ENCODE results near the gene CYP2B6. TPM values are rescaled to one million over a fixed set of nuclear protein-coding genes. Genes with fewer than 3 reads are reported as not detected.
"Not testable (repeated sequence)": the region's sequence is repeated elsewhere in the genome, so short reads cannot be mapped to it uniquely, and the experiment has no call there.

CYP2B6 gene
- total RNA-seq, 2 experiments from 2014 or later: not detected

DNA sequence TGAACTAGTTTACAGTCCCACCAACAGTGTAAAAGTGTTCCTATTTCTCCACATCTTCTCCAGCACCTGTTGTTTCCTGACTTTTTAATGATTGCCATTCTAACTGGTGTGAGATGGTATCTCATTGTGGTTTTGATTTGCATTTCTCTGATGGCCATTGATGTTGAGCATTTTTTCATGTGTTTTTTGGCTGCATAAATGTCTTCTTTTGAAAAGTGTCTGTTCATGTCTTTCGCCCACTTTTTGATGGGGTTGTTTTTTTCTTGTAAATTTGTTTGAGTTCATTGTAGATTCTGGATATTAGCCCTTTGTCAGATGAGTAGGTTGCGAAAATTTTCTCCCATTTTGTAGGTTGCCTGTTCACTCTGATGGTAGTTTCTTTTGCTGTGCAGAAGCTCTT is 7.9 kb downstream of the CYP2B6 start:
- H3K4me1 Mint-ChIP-seq; H3K36me3 Mint-ChIP-seq; DNase-seq; CTCF ChIA-PET; ATAC-seq; H3K4me3 Mint-ChIP-seq; H3K27ac Mint-ChIP-seq; H3K9me3 Mint-ChIP-seq (ENCODE audit: low read depth): not testable (repeated sequence)
- peaks cover 12% of the 10 kb centered on the region for H3K27me3 Mint-ChIP-seq

DNA sequence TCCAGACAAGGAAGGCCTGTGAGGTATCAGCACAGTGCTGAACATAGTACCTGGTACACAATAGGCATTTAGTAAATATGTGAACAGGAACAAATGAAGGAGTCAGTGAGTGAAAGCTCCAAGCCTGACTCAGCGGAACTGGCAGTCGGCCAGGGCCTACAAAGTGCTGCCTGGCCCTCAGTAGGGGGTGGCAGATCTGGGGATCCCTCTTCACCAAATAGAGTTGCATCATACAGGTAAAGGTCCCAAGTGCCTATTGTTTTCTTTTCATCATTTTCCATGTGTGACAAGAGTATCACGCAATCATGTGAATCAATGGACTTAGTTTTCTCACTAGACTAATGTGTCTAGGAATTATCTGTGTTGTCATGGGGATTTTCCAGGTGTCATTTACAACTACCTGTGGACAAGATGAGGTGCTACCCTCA is 9.2 kb downstream of the CYP2B6 start:
- H3K4me1 Mint-ChIP-seq: peaks cover 3% of the 10 kb centered on the region
- H3K4me3 Mint-ChIP-seq: no peak overlapping the region
- ATAC-seq: no peak
- H3K9me3 Mint-ChIP-seq (ENCODE audit: low read depth): no peaks in the 10 kb centered on the region
- H3K36me3 Mint-ChIP-seq: no peaks in the 10 kb centered on the region
- CTCF ChIA-PET: no interaction called here
- no peak overlapping the region for H3K27ac Mint-ChIP-seq
- no peak for DNase-seq
- H3K27me3 Mint-ChIP-seq: peaks cover 14% of the 10 kb centered on the region

DNA sequence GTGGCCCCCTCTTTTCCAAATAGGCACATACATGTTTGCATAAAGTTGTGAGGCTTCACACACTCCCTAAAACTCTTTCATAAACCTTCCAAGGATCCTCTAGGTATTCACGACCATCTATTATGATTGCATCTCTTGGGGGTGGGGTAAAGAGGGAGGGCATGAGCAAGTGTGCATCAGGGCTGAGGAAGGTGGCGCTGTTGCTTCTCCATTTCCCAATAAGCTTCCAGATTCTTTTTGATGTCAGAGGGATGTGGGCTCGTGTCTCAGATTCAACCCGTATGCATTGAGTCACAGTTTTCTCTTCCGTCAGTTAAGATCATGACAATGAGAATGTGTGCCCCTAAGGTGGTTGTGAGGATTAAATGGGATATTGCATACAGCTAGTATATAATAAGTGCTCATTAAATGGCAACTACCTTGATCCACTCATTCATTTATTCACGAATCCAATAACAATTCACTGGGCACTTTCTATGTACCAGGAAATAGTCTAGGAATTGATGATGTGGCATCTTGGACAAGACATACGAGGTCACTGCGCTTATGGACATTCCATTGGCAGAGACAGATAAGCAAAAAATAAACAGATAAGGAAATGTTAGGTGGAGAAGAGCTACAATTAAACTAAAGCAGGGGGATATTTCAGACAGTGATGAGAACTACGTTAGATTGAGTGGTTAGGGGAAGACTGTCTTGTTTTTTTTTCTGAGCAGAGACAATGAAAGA is 10.3 kb downstream of the CYP2B6 start:
- no peaks in the 10 kb centered on the region for H3K36me3 Mint-ChIP-seq
- no peak overlapping the region for H3K4me3 Mint-ChIP-seq
- peaks cover 12% of the 10 kb centered on the region for H3K27me3 Mint-ChIP-seq
- CTCF ChIA-PET: no interaction called here
- H3K9me3 Mint-ChIP-seq (ENCODE audit: low read depth): no peaks in the 10 kb centered on the region
- DNase-seq (no peak), ATAC-seq (no peak)
- no peak overlapping the region for H3K27ac Mint-ChIP-seq
- H3K4me1 Mint-ChIP-seq: peaks cover 3% of the 10 kb centered on the region

DNA sequence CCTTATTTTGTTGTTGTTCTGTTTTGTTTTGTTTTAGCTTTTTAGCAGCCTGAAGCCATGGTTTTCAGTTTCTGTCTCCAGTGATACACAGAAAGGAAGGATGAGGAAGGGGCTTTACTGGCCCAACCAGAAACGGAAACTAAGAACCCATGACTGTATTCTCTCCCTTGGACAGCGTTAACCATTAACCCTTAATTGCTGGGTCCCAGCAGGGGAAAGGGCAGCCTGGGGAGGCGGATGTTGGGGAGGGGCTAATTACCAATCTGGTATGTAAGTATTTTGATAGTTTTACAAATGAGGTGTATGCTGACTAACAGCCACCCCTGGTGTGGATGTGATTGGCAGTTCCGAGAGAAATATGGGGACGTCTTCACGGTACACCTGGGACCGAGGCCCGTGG is 12.6 kb downstream of the CYP2B6 start:
- CTCF ChIA-PET: interaction anchor here (1.0 kb wide), 1 partner anchor 29 kb away, joined by 3 read pairs; no protein-coding TSS in a partner anchor
- ATAC-seq, H3K4me3 Mint-ChIP-seq: not testable (repeated sequence)

DNA sequence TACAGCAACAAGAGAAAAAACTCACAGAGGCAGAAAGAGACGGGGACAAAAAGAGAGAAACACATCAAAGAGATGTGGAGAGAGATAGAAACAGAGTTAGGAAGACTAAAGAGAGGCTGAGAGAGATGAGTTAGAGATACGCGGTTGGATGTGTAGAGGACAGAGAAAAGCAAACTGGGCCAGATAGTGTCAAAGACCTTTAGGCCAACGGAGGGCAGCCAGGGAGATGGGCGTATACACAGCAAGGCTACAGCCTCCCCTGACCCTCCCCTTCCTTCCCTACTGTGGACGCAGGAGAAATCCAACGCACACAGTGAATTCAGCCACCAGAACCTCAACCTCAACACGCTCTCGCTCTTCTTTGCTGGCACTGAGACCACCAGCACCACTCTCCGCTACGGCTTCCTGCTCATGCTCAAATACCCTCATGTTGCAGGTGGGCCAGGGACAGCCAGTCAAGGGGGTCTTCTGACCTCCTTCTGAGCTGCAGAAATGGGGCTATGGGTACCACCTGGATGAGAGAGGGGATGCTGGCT is 18.7 kb downstream of the CYP2B6 start:
- Mint-ChIP-seq H3K27ac (no peak overlapping the region), H3K36me3 (no peaks in the 10 kb centered on the region), H3K9me3 (ENCODE audit: low read depth) (no peaks in the 10 kb centered on the region), H3K4me1 (no peaks in the 10 kb centered on the region), H3K4me3 (no peak overlapping the region), H3K27me3 (peaks cover 56% of the 10 kb centered on the region)
- DNase-seq (no peak), ATAC-seq (no peak)
- CTCF ChIA-PET: no interaction called here

More for the DNA sequence above, 12.6 kb downstream of the CYP2B6 start:
- peaks cover 22% of the 10 kb centered on the region for H3K27me3 Mint-ChIP-seq
- H3K4me1 Mint-ChIP-seq; H3K27ac Mint-ChIP-seq; DNase-seq; H3K9me3 Mint-ChIP-seq (ENCODE audit: low read depth); H3K36me3 Mint-ChIP-seq: not testable (repeated sequence)

DNA sequence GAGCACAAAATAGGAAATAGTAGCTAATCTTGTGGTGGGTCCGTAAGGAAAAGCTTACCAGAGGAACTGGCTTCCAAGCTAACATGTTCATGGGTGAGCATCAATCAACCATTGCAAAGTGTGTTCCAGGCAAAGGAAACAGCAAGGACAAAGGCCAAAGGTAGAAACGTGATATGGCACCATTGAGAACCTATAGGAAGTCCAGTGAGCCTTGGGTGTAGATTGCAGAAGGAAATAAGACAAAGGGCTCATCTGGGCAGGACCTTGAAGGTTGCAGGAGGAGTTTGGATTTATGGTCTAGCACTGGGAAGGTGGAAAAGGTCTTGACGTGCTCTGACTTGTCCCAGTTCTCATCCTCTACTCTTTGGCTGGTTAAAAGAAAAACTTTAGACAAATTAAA is 22.3 kb downstream of the CYP2B6 start:
- no peak for DNase-seq
- Mint-ChIP-seq H3K27me3 (peaks cover 43% of the 10 kb centered on the region), H3K4me3 (no peak overlapping the region), H3K36me3 (no peaks in the 10 kb centered on the region), H3K4me1 (peaks cover 3% of the 10 kb centered on the region), H3K27ac (no peak overlapping the region), H3K9me3 (ENCODE audit: low read depth) (no peaks in the 10 kb centered on the region)
- CTCF ChIA-PET: no interaction called here
- no peak for ATAC-seq

DNA sequence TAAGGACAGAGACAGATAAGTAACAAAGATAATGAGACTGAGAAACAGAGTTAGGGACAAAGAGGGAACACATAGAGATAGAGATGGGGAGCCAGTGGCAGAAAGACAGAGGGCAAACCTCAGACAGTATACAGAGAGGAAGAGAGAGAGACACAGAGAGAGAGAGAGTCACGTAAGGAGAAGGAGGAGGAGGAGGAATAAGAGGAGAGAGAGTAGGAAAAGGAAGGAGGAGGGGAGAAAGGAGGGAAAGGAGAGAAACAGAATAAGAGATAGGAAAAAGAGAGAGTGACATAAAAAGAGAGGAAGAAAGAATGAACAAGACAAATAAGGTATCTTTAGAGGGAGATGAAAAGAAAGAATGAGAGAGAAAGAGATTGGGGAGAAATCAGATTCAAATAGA is 23.6 kb downstream of the CYP2B6 start:
- Mint-ChIP-seq H3K9me3 (ENCODE audit: low read depth) (no peaks in the 10 kb centered on the region), H3K27me3 (peaks cover 40% of the 10 kb centered on the region), H3K27ac (no peak overlapping the region), H3K4me1 (peaks cover 3% of the 10 kb centered on the region), H3K4me3 (no peak overlapping the region), H3K36me3 (no peaks in the 10 kb centered on the region)
- no peak for ATAC-seq
- no peak for DNase-seq
- CTCF ChIA-PET: no interaction called here

DNA sequence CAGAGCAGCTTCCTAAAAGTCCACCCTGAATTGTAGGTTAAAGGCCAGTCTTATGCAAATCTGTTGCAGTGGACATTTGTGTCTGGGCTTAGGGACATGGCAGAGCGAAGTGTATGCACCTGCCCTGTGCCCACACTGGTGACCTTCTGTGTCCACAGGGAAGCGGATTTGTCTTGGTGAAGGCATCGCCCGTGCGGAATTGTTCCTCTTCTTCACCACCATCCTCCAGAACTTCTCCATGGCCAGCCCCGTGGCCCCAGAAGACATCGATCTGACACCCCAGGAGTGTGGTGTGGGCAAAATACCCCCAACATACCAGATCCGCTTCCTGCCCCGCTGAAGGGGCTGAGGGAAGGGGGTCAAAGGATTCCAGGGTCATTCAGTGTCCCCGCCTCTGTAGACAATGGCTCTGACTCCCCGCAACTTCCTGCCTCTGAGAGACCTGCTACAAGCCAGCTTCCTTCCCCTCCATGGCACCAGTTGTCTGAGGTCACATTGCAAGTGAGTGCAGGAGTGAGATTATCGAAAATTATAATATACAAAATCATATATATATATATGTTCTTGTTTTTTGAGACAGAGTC is 25.5 kb downstream of the CYP2B6 start:
- Mint-ChIP-seq H3K4me1 (peaks cover 3% of the 10 kb centered on the region), H3K9me3 (ENCODE audit: low read depth) (no peaks in the 10 kb centered on the region), H3K27ac (no peak overlapping the region), H3K27me3 (peaks cover 28% of the 10 kb centered on the region), H3K4me3 (no peak overlapping the region), H3K36me3 (no peaks in the 10 kb centered on the region)
- ATAC-seq: no peak
- DNase-seq: no peak
- CTCF ChIA-PET: interaction anchor here (0.6 kb wide), 1 partner anchor 141 kb away, joined by 3 read pairs; no protein-coding TSS in a partner anchor

DNA sequence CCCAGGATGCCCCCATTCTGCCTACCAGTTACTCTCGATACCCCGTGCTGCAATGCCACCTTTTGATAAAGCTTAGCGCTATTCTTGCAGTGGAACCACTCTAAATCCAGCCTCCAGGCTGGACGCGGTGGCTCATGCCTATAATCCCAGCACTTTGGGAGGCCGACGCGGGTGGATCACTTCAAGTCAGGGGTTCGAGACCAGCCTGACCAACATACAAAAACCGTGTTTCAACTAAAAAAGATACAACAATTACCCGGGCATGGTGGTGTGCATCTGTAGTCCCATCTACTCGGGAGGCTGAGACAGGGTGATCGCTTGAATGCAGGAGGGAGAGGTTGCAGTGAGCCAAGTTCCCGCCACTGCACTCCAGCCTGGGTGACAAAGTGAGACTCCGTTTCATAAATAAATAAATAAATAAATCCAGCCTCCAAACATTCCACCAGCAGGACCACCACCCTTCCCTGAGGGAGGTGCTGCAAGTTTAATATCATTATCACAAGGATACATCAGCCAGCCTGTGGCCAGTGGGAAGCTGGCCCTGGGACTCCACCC is 27.7 kb downstream of the CYP2B6 start:
- ATAC-seq (no peak), DNase-seq (no peak)
- Mint-ChIP-seq H3K4me1 (peaks cover 3% of the 10 kb centered on the region), H3K27me3 (peaks cover 14% of the 10 kb centered on the region), H3K9me3 (ENCODE audit: low read depth) (no peaks in the 10 kb centered on the region), H3K36me3 (no peaks in the 10 kb centered on the region), H3K27ac (no peak overlapping the region), H3K4me3 (no peak overlapping the region)
- CTCF ChIA-PET: no interaction called here

DNA sequence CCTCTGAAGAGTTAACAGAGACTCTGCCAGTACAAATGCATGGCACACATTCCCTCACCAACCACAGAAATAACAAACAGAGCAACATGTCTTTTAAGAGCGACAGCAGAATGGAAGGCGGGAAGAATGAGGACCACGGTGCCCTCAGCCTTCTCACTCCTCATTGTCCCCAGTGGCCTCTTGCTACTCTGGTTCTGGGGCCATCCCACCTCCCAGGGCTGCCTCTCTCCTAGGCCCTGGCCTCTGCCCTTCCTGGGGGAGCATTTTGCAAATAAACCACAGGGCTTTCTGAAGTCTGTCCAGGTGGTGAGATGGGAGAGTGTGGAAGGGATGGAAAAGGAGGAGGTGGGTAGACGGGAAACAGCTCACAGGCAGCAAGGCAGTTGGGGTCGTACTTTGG is 28.3 kb downstream of the CYP2B6 start:
- Mint-ChIP-seq H3K36me3 (no peaks in the 10 kb centered on the region), H3K4me1 (peaks cover 3% of the 10 kb centered on the region), H3K27ac (no peak overlapping the region), H3K27me3 (peaks cover 16% of the 10 kb centered on the region), H3K9me3 (ENCODE audit: low read depth) (no peaks in the 10 kb centered on the region), H3K4me3 (no peak overlapping the region)
- DNase-seq (no peak), ATAC-seq (no peak)
- CTCF ChIA-PET: no interaction called here

DNA sequence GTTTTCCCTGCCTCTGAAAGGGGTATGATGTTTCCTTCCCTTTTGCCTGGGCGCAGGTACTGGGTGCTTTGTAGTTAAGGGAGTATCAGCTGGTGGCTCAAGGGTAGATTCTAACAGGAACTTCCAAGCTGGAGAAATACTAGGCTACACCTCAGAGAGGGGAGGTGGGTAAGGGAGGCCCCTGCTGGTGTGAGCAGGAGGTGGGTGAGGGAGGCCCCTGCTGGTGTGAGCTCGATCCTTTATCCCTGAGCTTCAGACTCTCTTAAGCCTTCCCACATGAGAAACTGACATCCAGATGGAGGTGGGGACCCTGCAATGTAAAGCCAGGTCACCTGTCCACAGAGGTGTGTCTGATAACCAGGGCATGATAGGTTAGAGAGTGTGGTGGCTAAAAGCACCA is 32.1 kb downstream of the CYP2B6 start:
- H3K4me1 Mint-ChIP-seq: no peaks in the 10 kb centered on the region
- ATAC-seq: no peak
- DNase-seq: no peak
- no peaks in the 10 kb centered on the region for H3K9me3 Mint-ChIP-seq (ENCODE audit: low read depth)
- H3K27ac Mint-ChIP-seq: no peak overlapping the region
- no peak overlapping the region for H3K4me3 Mint-ChIP-seq
- CTCF ChIA-PET: no interaction called here
- H3K36me3 Mint-ChIP-seq: no peaks in the 10 kb centered on the region
- H3K27me3 Mint-ChIP-seq: peaks cover 35% of the 10 kb centered on the region

DNA sequence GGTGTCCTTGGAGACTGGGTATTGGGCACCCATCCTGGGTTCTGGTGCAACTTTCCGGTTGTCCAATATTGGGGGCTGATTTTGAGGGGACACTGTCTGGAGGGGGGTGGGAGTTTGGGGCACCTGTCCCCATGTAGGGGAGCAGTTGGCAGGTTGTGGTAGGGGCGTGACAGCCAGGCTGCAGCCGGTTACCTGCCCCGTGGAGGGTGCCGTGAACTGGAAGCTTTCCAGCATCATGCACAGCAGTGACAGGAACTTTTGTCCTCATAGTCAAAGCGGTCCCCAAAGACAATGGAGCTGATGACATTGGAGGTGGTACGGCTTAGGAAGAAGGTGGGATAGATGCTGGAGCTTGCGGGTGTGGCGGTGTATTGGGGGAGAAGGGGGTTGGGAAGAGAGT is 34.3 kb downstream of the CYP2B6 start:
- DNase-seq (no peak), ATAC-seq (no peak)
- CTCF ChIA-PET: no interaction called here
- Mint-ChIP-seq H3K9me3 (ENCODE audit: low read depth) (no peaks in the 10 kb centered on the region), H3K27ac (no peak overlapping the region), H3K36me3 (no peaks in the 10 kb centered on the region), H3K4me1 (no peaks in the 10 kb centered on the region), H3K4me3 (no peak overlapping the region), H3K27me3 (peaks cover 39% of the 10 kb centered on the region)

DNA sequence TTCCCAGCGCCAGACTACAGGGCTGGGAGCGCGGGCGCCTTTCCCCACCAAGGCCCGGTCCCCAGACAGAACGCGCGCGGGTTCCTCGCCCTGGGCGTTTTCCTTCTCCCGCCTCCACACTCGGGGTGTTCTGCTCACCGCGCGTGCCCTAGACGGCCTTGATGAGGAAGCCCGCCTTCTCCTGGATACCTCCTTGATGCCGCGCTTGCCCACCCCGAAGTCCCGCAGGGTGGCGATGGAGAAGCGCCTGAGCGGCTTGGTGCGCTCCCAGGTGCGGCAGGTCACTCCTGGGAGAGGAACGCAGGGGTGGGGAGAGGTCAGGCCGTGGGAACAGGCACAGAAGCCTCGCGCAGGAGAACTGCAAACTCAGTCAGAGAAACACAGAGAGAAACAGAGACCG is 34.8 kb downstream of the CYP2B6 start:
- CTCF ChIA-PET: no interaction called here
- ATAC-seq (no peak), DNase-seq (no peak)
- Mint-ChIP-seq H3K36me3 (no peaks in the 10 kb centered on the region), H3K9me3 (ENCODE audit: low read depth) (no peaks in the 10 kb centered on the region), H3K27me3 (peaks cover 37% of the 10 kb centered on the region), H3K4me3 (no peak overlapping the region), H3K4me1 (no peaks in the 10 kb centered on the region), H3K27ac (no peak overlapping the region)

Measured in activated CD8-positive, alpha-beta memory T cell treated with anti-CD3 and anti-CD28 coated beads, Interleukin-2, amount 10 ng/mL, durations not matched to agents 7 days and 5 days (primary cell).